ENCODE data around the gene TENM4.
"Not testable (repeated sequence)": the region's sequence is repeated elsewhere in the genome, so short reads cannot be mapped to it uniquely, and the experiment has no call there.

TENM4 gene

GRCh38 chr11:79208126-79208525 lies 232.7 kb downstream of the TENM4 start:
- no peak for DNase-seq (ENCODE audit: low spot score)

- no peak for DNase-seq (ENCODE audit: low spot score)
These were observed 233.9 kb downstream of the TENM4 start for GRCh38 chr11:79206951-79207350.

- DNase-seq (ENCODE audit: low spot score) = no peak
These were observed 235.0 kb downstream of the TENM4 start for GRCh38 chr11:79205786-79206185.

GRCh38 chr11:79201677-79202347 lies 239.0 kb downstream of the TENM4 start:
- DNase-seq (ENCODE audit: low spot score) = no peak

- DNase-seq (ENCODE audit: low spot score) = no peak
These were observed 240.3 kb downstream of the TENM4 start for GRCh38 chr11:79200398-79201070.

- no peak for DNase-seq (ENCODE audit: low spot score)
These were observed 241.0 kb downstream of the TENM4 start for GRCh38 chr11:79199729-79200354.

GRCh38 chr11:79198898-79199250 lies 242.0 kb downstream of the TENM4 start:
- no peak for DNase-seq (ENCODE audit: low spot score)

- no peak for DNase-seq (ENCODE audit: low spot score)
These were observed 242.5 kb downstream of the TENM4 start for GRCh38 chr11:79198203-79198897.

GRCh38 chr11:79196950-79197349 lies 243.9 kb downstream of the TENM4 start:
- DNase-seq (ENCODE audit: low spot score) = no peak

- no peak for DNase-seq (ENCODE audit: low spot score)
These were observed 245.6 kb downstream of the TENM4 start for GRCh38 chr11:79195209-79195608.

GRCh38 chr11:79193663-79194310 lies 247.0 kb downstream of the TENM4 start:
- no peak for DNase-seq (ENCODE audit: low spot score)

GRCh38 chr11:79192836-79193235 lies 248.0 kb downstream of the TENM4 start:
- DNase-seq (ENCODE audit: low spot score) = no peak

- DNase-seq (ENCODE audit: low spot score) = not testable (repeated sequence)
These were observed 249.1 kb downstream of the TENM4 start for GRCh38 chr11:79191716-79192115.

GRCh38 chr11:79190553-79190952 lies 250.3 kb downstream of the TENM4 start:
- DNase-seq (ENCODE audit: low spot score) = not testable (repeated sequence)

- DNase-seq (ENCODE audit: low spot score) = no peak
These were observed 251.2 kb downstream of the TENM4 start for GRCh38 chr11:79189601-79190000.

- DNase-seq (ENCODE audit: low spot score) = no peak
These were observed 251.8 kb downstream of the TENM4 start for GRCh38 chr11:79189055-79189454.

GRCh38 chr11:79186669-79187068 lies 254.2 kb downstream of the TENM4 start:
- no peak for DNase-seq (ENCODE audit: low spot score)

- DNase-seq (ENCODE audit: low spot score) = no peak
These were observed 255.5 kb downstream of the TENM4 start for GRCh38 chr11:79185351-79185750.

- no peak for DNase-seq (ENCODE audit: low spot score)
These were observed 256.5 kb downstream of the TENM4 start for GRCh38 chr11:79184285-79184684.

- DNase-seq (ENCODE audit: low spot score) = no peak
These were observed 258.0 kb downstream of the TENM4 start for GRCh38 chr11:79182794-79183193.

- DNase-seq (ENCODE audit: low spot score) = no peak
These were observed 261.7 kb downstream of the TENM4 start for GRCh38 chr11:79179087-79179486.
